ENCODE data around the gene LARGE1.

Gene LARGE1

DNA sequence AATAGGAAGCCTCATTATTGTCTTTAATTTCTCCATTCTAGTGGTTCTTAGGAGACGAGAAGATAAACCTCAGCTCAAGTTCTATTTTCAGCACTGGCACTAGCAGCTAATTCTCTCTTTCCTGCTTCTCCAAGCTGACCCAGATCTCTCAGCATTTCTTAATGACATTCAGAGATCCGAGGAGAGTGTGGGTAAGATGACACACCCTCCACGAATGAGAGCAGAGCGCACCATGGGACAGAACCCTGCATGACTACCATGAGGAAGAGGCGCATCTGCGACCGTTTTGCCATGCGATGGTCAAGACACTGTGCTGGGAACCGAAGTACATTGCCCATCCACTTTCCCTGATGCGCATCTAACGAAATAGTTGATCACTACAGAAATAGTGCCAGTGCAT is 241.8 kb downstream of the LARGE1 start:
- TF ChIP-seq, protein P1, sequence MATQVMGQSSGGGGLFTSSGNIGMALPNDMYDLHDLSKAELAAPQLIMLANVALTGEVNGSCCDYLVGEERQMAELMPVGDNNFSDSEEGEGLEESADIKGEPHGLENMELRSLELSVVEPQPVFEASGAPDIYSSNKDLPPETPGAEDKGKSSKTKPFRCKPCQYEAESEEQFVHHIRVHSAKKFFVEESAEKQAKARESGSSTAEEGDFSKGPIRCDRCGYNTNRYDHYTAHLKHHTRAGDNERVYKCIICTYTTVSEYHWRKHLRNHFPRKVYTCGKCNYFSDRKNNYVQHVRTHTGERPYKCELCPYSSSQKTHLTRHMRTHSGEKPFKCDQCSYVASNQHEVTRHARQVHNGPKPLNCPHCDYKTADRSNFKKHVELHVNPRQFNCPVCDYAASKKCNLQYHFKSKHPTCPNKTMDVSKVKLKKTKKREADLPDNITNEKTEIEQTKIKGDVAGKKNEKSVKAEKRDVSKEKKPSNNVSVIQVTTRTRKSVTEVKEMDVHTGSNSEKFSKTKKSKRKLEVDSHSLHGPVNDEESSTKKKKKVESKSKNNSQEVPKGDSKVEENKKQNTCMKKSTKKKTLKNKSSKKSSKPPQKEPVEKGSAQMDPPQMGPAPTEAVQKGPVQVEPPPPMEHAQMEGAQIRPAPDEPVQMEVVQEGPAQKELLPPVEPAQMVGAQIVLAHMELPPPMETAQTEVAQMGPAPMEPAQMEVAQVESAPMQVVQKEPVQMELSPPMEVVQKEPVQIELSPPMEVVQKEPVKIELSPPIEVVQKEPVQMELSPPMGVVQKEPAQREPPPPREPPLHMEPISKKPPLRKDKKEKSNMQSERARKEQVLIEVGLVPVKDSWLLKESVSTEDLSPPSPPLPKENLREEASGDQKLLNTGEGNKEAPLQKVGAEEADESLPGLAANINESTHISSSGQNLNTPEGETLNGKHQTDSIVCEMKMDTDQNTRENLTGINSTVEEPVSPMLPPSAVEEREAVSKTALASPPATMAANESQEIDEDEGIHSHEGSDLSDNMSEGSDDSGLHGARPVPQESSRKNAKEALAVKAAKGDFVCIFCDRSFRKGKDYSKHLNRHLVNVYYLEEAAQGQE (IDR thresholded peaks at IDR 0.05; ENCODE audit: low read depth): no peak
- TF ChIP-seq RAD21 (IDR thresholded peaks at IDR 0.05; ENCODE audit: low read depth) (no peak), CEBPB (IDR thresholded peaks at IDR 0.05) (no peak), FOXM1 (IDR thresholded peaks at IDR 0.05; ENCODE audit: borderline replicate concordance, low read depth) (no peak), EP300 (IDR thresholded peaks at IDR 0.05; ENCODE audit: borderline replicate concordance) (no peak), YY1 (IDR thresholded peaks at IDR 0.05; ENCODE audit: low read depth) (no peak), ZBTB7A (IDR thresholded peaks at IDR 0.05; ENCODE audit: low read depth) (no peak), CREB1 (IDR thresholded peaks at IDR 0.05; ENCODE audit: low read depth) (no peak), TEAD4 (IDR thresholded peaks at IDR 0.05) (no peak), TCF12 (IDR thresholded peaks at IDR 0.05; ENCODE audit: low read depth) (no peak), NFIC (IDR thresholded peaks at IDR 0.05) (no peak), EGR1 (IDR thresholded peaks at IDR 0.05) (no peak), TAF1 (IDR thresholded peaks at IDR 0.05; ENCODE audit: low read depth) (no peak)
- TF ChIP-seq, protein P2, sequence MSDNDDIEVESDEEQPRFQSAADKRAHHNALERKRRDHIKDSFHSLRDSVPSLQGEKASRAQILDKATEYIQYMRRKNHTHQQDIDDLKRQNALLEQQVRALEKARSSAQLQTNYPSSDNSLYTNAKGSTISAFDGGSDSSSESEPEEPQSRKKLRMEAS (IDR thresholded peaks at IDR 0.05): no peak

DNA sequence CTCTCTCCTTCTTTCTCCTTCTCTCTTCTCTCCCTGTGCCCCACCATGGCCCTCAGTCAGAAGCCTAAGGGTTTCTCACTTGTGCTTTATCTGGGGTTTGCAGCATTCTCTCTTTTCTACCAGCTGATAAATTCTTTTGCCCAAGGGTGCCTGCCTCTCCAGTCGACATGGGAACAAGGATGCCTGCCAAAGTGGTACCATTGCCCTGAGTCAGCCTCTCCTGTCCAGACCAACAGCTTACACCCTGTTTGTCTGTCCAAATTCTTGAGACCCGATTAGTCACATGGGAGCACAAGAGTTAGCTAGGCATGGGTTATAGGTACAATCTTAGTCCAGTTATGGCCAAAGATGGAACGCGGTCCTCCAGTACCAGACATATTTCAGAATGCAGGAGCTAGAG is 242.7 kb downstream of the LARGE1 start:
- TF ChIP-seq TAF1 (IDR thresholded peaks at IDR 0.05; ENCODE audit: low read depth) (no peak), NFIC (IDR thresholded peaks at IDR 0.05) (no peak), FOXM1 (IDR thresholded peaks at IDR 0.05; ENCODE audit: borderline replicate concordance, low read depth) (no peak), YY1 (IDR thresholded peaks at IDR 0.05; ENCODE audit: low read depth) (no peak)
- TF ChIP-seq, protein P1 (IDR thresholded peaks at IDR 0.05; ENCODE audit: low read depth): no peak

DNA sequence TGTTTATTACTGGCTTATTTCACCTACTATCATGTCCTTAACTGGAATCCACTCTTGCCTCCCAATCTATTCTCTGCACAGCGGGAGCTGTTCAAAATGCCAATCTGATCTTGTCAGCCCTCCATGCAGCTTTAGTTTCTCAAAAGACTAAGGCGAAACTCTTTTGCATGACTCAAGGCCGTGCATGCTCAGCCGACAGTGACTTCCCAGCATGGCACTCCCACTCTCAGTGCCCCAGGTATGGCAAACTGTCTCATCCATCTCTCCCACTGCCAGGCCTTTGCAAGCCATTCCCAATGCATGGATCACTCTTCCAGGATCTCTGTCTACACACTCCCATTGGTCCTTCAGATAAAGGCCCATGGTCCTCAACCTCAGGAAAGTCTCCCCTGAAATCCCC is 245.9 kb downstream of the LARGE1 start:
- TF ChIP-seq ZBTB7A (IDR thresholded peaks at IDR 0.05; ENCODE audit: low read depth) (no peak), CREB1 (IDR thresholded peaks at IDR 0.05; ENCODE audit: low read depth) (no peak), TAF1 (IDR thresholded peaks at IDR 0.05; ENCODE audit: low read depth) (no peak), CEBPB (IDR thresholded peaks at IDR 0.05) (no peak), NFIC (IDR thresholded peaks at IDR 0.05) (no peak), EGR1 (IDR thresholded peaks at IDR 0.05) (no peak), RAD21 (IDR thresholded peaks at IDR 0.05; ENCODE audit: low read depth) (no peak), EP300 (IDR thresholded peaks at IDR 0.05; ENCODE audit: borderline replicate concordance) (no peak), FOXM1 (IDR thresholded peaks at IDR 0.05; ENCODE audit: borderline replicate concordance, low read depth) (no peak), YY1 (IDR thresholded peaks at IDR 0.05; ENCODE audit: low read depth) (no peak), TCF12 (IDR thresholded peaks at IDR 0.05; ENCODE audit: low read depth) (no peak), TEAD4 (IDR thresholded peaks at IDR 0.05) (no peak)
- TF ChIP-seq, protein P3, sequence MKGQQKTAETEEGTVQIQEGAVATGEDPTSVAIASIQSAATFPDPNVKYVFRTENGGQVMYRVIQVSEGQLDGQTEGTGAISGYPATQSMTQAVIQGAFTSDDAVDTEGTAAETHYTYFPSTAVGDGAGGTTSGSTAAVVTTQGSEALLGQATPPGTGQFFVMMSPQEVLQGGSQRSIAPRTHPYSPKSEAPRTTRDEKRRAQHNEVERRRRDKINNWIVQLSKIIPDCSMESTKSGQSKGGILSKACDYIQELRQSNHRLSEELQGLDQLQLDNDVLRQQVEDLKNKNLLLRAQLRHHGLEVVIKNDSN (IDR thresholded peaks at IDR 0.05): no peak
- TF ChIP-seq, protein P1 (IDR thresholded peaks at IDR 0.05; ENCODE audit: low read depth): no peak
- TF ChIP-seq, protein P2 (IDR thresholded peaks at IDR 0.05): no peak

DNA sequence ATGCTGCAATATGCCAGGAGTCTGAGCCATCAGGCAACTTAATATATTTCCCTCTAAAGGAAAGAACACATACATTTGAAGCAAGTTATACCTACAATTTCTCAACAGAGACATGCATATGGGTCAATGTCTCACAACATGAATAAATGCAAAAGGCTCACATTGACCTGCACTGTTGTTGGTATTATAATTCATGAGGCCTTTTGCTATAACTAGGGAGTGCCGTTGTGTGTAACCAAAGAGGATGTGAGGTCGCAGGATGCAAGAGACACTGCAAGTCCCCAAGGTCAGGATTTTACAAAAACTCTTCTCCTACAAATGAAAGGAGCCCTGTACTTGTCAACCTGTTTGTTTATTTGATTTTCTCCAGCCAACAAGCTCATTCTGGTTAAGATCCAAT is 250.5 kb downstream of the LARGE1 start:
- TF ChIP-seq CEBPB (IDR thresholded peaks at IDR 0.05) (no peak), EP300 (IDR thresholded peaks at IDR 0.05; ENCODE audit: borderline replicate concordance) (no peak), TCF12 (IDR thresholded peaks at IDR 0.05; ENCODE audit: low read depth) (no peak), TAF1 (IDR thresholded peaks at IDR 0.05; ENCODE audit: low read depth) (no peak), ZBTB7A (IDR thresholded peaks at IDR 0.05; ENCODE audit: low read depth) (no peak), TEAD4 (IDR thresholded peaks at IDR 0.05) (no peak), NFIC (IDR thresholded peaks at IDR 0.05) (no peak), YY1 (IDR thresholded peaks at IDR 0.05; ENCODE audit: low read depth) (no peak), EGR1 (IDR thresholded peaks at IDR 0.05) (no peak), RAD21 (IDR thresholded peaks at IDR 0.05; ENCODE audit: low read depth) (no peak), FOXM1 (IDR thresholded peaks at IDR 0.05; ENCODE audit: borderline replicate concordance, low read depth) (no peak)
- TF ChIP-seq, protein P2 (IDR thresholded peaks at IDR 0.05): no peak
- TF ChIP-seq, protein P3 (IDR thresholded peaks at IDR 0.05): no peak
- TF ChIP-seq, protein P1 (IDR thresholded peaks at IDR 0.05; ENCODE audit: low read depth): no peak
